HT1080 (cell line): Measurements from ENCODE around the gene MFAP5. TPM values are rescaled to one million over a fixed set of nuclear protein-coding genes. Genes with fewer than 3 reads are reported as not detected.
"Not testable (repeated sequence)": the region's sequence is repeated elsewhere in the genome, so short reads cannot be mapped to it uniquely, and the experiment has no call there.

Source experiments
- DNase-seq: peaks from one replicate; pipeline ENCODE4 v3.0.0-alpha.2; 2015; ENCODE audit warnings: low read depth
- small RNA-seq: library from RNA; depleted of rRNA; stranded (forward); fragments of <200 nt; gene quantifications from one replicate; pipeline ENCODE3, GENCODE V24; 2014
- total RNA-seq: library from RNA; depleted of rRNA; stranded (reverse); fragments of >200 nt; shearing (Covaris generic); gene quantifications from 2 replicates; pipeline ENCODE4 v1.2.3, GENCODE V29; 2014; rRNA removed

The MFAP5 gene
- total RNA-seq, 1 experiment from 2014 or later = not detected

DNA sequence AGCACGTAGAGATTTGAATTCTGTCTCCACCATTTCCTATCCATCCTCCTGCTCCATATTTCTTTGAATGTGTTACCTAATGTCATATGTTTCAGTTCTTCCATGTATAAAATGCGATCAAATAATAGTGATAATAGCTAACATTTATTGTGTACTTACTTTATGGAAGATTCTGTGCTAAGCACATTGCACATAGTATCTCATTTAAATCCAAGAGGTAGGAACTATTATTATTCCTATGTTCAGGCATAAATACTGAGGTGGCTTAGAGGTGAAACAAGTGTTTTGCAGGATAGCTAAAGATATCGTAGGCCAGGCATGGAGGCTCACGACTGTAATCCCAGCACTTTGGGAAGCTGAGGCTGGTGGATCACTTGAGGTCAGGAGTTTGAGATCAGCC lies 32.5 kb downstream of the MFAP5 start:
- DNase-seq = no peak

GRCh38 chr12:8629486-8630033 lies 33.1 kb downstream of the MFAP5 start:
- no peak for DNase-seq

- DNase-seq = no peak
Observed at GRCh38 chr12:8628731-8629130, 33.9 kb downstream of the MFAP5 start.

GRCh38 chr12:8624750-8625149 lies 37.9 kb downstream of the MFAP5 start:
- not testable (repeated sequence) for DNase-seq

DNA sequence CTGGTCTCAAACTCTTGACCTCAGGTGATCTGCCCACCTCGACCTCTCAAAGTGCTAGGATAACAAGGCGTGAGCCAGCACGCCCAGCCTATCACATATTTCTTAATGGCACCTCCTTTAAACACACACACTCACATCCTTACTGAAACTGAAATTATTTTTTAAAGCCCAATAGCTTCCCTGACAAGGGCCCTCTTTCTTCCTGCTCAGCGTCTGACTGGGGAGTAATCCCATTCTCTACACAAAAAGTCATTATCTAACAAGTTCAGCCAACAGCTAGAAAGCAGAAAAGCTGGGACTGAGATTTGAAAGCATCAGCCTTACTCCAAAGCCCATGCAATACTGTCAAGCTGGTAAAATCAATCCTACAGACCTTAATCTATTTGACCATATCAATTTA lies 40.0 kb downstream of the MFAP5 start:
- no peak for DNase-seq

- no peak for DNase-seq
Observed at GRCh38 chr12:8615206-8615605, 47.4 kb downstream of the MFAP5 start.

- not testable (repeated sequence) for DNase-seq
Observed at GRCh38 chr12:8613881-8614280, 48.7 kb downstream of the MFAP5 start.

DNA sequence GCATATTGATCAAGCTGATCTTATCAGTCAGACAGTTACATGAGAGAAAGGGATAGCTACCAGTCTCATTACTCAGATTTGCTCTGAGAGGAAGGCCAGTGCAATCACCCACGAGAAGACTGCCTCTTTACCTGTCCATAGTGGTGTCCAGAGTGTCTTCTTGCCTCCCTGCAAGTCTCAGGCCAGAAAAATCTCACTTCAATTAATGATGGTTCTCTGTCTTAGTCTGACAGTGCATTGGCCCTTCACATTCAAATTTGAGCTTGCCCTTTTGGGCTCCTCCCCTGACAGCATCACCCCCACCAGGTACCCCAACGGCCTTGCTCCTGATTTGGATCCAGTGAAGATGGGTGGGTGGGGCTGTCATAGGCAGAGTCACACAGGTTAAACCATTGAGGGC lies 50.0 kb downstream of the MFAP5 start, which contains the start of gene AICDA:
Gene AICDA (minus strand): TSS at position 231 of the 400 bp plus-strand sequence. CDS start 92 bp downstream, at position 139.
- no peak for DNase-seq

GRCh38 chr12:8609061-8609570 lies 53.5 kb downstream of the MFAP5 start:
- DNase-seq = peak; percentile 30

DNA sequence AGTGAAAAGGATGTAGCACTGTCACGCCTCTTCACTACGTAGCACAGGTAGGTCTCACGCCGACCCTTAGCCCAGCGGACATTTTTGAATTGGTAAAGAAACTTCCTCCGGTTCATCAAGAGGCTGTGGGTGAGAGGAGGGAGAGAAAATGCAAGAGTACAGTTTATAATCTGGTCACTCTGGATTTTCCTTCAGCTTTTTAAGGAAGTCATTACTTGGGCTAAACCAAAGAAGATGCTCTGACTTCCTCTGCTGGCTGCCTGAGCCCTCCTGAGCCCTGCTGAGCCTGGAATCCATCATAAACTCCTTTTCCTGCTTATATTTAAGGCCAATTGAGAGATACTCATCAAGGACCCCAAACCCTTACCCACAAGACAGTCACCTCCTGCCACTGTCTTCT lies 55.7 kb downstream of the MFAP5 start:
- DNase-seq = no peak

- DNase-seq = no peak
Observed at GRCh38 chr12:8605057-8605456, 57.6 kb downstream of the MFAP5 start.

GRCh38 chr12:8603856-8604255 lies 58.8 kb downstream of the MFAP5 start:
- DNase-seq = no peak

DNA sequence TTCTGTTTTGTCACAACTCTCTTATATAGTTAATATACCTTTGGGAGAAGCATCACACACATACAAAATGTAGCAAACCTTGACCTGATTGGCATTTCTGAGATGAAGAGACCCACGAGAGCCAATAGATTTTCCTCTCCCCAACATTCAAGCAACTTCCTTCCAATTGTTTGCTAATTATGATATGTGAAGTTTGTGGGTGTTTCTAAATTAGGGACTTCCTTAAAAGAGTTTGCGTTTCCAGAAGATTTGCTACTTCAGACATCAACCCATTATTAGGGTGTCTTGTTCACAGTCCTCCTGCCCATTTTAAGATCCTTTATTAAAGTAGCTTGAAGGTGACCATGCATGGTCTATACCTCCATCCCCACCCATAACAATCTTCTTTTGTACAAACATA lies 59.3 kb downstream of the MFAP5 start:
- no peak for DNase-seq

GRCh38 chr12:8596561-8596960 lies 66.1 kb downstream of the MFAP5 start:
- no peak for DNase-seq

Small RNA genes lying within 50 kb of the gene (small RNA-seq; reads per million reads assigned to genes)
- gene RF00564 = not detected

Other genes starting within 250 kb of the MFAP5 start
- not detected in 2 replicates for gene CLEC6A, start 206.9 kb downstream of the MFAP5 start, total RNA-seq
- gene CLEC4D, start 149.3 kb downstream of the MFAP5 start, total RNA-seq = not detected in 2 replicates
- gene CLEC4E, start 121.9 kb downstream of the MFAP5 start, total RNA-seq = not detected in 2 replicates
- gene AICDA, start 50.0 kb downstream of the MFAP5 start, total RNA-seq = not detected in 2 replicates
- gene RIMKLB, start 35.2 kb upstream of the MFAP5 start, total RNA-seq = 18.0 and 20.3 TPM in 2 replicates
- 0.02 TPM in 1 of 2 replicates, not detected in the other for gene A2ML1, start 159.8 kb upstream of the MFAP5 start, total RNA-seq